HG02840 (cell line): ENCODE results near the gene FBXL12.
"Not testable (repeated sequence)": the region's sequence is repeated elsewhere in the genome, so short reads cannot be mapped to it uniquely, and the experiment has no call there.

Source experiments
- ATAC-seq: cut with Tn5 transposase; IDR thresholded peaks from one replicate; pipeline ENCODE4 v1.9.1; 2021; ENCODE audit warnings: mild to moderate bottlenecking, moderate library complexity, moderate number of reproducible peaks; ENCODE audit not compliant: unreplicated experiment, low FRiP score

FBXL12 gene

GRCh38 chr19:9842834-9843625, 24.2 kb upstream of the FBXL12 start:
- ATAC-seq, result no peak

- ATAC-seq, result no peak
These were observed 20.5 kb upstream of the FBXL12 start for GRCh38 chr19:9839415-9839814.

- no peak for ATAC-seq
These were observed 19.4 kb upstream of the FBXL12 start for GRCh38 chr19:9838324-9838723.

GRCh38 chr19:9836021-9836420, 17.1 kb upstream of the FBXL12 start:
- no peak for ATAC-seq

DNA sequence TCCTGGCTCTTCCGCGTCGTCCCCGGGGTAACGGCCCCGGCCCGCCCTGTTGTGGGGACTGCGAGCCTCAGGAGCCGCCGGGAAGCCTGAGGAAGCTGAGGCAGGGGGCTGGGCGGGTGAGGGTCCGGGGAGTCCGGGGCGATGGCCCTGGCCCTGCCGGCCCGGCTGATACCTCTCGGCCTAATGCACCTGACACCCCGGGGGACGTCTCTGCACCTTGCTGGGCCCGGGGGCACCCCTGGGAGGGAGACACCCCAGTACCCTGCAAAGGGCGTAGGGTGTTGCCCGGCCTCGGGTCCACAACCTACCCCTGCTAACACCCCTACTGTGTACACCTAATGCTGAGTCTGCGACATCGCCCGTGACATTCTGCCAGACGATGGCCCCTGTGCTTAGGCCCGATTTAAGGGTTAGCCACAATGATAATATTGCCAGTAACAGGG, 16.6 kb upstream of the FBXL12 start:
- peak; percentile 13 for ATAC-seq

GRCh38 chr19:9834726-9835506, 16.0 kb upstream of the FBXL12 start, which contains the start of gene PIN1:
PIN1 (plus strand) TSS chr19:9835318; CDS start chr19:9835345, 27 bp downstream.
- peak; percentile 90 for ATAC-seq

DNA sequence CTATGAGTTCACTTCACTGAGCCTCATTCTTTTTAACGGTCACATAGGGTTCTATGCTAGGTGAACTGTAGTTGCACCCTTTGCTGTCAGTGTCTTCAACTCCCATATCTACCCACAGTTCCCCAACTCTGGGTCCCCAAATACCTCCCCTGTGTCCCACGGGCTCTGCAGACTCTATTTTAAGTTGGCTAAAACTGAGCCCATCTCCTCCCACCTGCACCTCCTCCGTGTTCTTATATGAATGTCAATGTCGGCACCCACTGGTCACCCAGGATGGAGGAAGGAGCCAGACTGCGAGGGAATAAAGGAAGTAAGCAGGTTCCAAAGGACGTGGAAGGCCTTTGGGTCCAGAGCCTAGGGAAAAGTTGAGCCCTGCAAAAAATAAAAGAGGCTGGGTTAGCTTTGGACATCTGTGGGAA, 15.4 kb upstream of the FBXL12 start:
- ATAC-seq, result no peak

DNA sequence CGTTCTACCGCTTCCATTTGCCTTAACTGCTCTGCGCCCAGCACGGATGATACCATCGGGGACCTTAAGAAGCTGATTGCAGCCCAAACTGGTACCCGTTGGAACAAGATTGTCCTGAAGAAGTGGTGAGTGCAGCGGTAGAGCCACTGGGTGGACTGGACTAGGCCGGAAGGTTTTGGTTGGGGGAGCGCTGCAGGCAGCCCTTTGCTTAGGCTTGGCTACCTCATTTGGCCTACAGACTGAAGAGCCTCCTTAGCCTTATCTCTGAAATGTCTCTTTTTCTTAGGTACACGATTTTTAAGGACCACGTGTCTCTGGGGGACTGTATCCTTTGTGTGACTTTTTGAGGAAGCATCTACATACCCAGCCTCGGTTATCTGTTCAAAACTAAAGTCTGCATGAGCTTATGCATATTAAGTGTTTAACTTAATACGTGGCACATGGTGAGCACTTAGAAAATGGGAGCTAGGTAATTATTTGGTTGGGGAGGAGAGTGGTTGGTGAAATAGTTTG, 9.7 kb upstream of the FBXL12 start:
- ATAC-seq, result no peak

DNA sequence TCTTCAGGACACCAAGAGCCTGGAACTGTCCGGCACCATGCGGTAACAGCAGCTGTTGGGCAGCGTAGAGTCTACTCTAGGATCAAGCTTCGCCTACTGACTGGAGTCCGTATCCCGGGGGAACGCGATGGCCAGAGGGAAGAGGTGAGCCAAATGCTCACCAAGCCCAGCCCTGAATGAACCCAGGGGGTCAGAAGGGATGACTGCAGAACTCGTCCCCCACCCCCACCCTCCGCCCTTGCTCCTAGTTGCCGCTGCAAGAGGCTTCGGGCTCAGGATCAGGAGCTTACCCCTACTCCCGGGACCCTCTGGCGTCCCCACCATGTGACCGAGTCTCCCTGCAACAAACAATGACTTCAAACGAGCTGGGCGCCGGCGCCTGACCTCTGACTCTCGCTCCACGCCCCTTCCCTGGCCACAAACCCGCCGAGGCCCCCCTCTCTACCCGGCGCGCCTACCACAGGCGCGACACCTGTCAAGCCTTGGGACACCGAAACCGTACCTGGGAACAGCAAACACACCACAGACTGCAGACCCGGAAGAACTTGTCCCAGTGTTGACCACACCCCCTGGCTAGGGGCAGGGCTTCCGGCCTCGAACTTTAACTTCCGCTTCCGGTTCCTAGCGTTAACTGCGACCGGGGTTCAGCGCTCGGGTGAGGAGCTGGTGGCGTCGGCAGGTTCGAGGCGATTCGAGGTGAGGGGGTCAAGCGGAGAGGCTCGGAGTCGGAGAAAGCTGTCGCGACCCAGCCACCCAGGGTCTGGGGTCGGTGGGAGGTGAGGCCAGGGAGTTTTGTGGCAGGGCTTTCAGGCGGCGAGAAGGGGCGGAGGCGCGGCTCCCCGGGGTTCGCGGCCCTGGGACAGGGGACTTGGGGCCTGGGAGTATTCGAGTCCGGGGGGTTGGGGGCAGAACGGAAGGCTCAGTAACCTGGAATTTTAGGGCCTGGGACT, 8.7 kb upstream of the FBXL12 start, which contains the start of gene UBL5:
TSS of gene UBL5 (plus strand) at position 630 of the 950 bp plus-strand sequence. CDS start 420 bp downstream, outside the sequence.
- ATAC-seq, result peak; percentile 87

GRCh38 chr19:9823816-9824215, 4.9 kb upstream of the FBXL12 start:
- no peak for ATAC-seq

- not testable (repeated sequence) for ATAC-seq
These were observed 1.2 kb upstream of the FBXL12 start for GRCh38 chr19:9820034-9820433.

DNA sequence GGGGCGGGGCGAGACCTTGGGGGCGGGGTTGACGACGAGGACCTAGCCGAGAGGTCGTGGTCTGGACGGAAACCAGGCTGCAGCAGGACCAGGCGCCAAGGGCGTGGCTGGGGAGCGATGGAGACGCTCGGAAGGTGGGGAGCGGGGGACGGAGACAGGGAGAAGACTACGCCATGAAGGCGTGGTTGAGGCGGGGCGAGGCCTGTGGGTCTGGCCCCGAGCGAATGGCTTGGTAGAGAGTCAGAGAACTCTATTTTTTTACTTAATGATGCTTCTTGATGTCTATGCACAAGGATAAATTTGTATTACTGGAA, 674 bp upstream of the FBXL12 start:
- no peak for ATAC-seq

DNA sequence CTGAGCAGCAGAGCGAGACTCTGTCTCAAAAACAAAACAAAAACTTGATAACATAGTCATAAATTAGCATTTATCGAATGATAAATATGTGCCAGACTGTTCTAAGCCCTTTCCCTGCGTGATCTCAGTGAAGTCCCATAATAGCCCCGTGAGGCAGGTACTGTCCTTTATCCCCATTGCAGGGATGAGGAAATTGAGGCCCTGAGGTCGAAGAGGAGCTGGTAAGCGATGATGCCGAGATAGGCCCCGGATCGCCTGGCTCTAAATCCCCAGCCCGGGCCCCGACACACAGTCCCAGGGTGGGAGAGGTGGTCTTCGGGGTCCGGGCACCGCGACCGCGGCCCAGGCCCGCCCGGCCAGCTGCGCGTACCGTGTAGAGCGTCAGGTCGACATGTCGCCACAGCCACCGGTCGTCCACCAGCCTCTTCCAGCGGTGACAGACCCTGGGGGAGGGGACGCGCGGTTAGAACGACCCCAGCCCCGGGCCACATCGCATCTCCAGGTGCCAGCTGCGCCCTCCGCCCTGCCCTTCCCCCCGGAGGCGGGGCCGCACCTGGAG, 625 bp downstream of the FBXL12 start:
- ATAC-seq, result no peak

GRCh38 chr19:9811139-9811538, 7.7 kb downstream of the FBXL12 start:
- no peak for ATAC-seq

DNA sequence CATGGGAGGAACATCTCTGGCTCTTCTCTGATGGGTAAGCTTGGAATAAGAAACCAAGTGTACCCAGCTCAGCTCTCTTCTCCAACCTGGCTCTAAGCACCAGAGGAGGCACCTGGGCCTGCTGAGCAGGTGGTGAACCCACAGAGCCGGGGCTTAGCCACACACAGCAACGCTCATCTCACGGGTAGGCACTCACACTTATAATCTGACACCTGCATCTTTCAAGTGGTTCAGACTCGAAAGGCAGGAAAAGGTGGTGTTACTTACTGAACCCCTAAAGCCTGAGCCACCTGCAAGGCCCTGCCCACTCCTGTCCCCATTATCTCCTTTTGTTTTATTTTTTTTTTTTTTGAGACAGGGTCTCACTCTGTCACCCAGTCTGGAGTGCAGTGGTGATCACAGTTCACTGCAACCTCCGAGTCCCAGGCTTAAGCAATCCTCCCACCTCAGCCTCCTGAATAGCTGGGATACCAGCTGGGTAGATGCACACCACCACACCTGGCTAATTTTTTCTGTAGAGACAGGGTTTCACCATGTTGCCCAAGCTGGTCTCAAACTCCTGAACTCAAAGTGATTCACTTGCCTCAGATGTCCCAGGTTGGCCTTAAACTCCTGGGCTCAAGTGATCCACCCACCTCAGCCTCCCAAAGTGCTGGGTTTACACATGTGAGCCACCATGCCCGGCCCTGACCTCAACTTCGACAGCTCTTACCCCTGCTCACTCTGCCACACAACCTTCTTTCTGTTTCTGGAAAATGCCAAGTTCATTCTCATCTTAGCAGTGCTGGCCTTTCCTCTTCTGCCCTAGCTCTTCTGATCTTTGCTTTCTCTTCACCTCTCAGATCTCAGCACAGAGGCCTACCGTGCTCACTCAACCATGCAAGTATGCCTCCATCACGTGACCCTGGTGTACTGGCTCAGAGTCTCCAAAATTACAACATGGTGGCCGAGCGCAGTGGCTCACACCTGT, 9.7 kb downstream of the FBXL12 start:
- no peak for ATAC-seq

DNA sequence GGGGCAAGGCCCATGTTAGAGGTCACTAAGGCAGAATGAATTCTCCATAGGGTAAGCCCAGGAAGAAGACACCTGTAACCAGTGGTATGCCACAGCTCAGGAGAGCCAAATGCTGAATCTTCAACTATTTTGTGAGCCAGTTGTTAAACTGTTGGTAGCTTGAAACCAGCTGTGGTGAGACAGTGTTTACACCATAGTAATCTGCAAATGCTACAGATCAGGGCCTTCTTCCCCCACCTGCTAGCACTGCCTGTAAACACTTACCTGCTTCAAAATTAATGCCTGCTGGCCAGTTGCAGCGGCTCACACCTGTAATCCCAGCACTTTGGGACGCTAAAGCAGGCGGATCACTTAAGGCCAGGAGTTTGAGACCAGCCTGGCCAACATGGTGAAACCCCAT, 12.1 kb downstream of the FBXL12 start:
- ATAC-seq, result no peak

GRCh38 chr19:9801976-9802375, 16.9 kb downstream of the FBXL12 start:
- no peak for ATAC-seq

DNA sequence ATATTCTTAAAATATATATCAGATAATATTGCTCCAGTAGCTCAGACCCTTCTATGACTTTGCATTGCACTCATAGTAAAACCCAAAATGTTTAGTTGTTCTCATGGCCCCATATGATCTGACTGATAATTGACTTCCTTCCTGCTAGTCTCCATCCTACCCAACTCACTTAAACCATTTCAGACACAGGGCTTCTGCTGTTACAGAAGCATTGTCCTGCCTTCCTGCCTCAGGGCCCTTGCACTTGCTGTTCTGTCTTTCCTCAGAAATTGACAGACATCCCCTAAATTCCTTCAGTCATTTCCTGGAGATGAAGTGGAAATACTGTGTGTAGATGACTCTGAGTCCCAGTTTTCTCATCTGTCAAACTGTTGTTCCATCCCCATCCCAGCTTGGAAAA, 19.7 kb downstream of the FBXL12 start:
- no peak for ATAC-seq

- no peak for ATAC-seq
These were observed 21.0 kb downstream of the FBXL12 start for GRCh38 chr19:9797871-9798270.
